CD4-positive, alpha-beta T cell treated with Interleukin-15 for 1 hour (primary cell): Measurements from ENCODE around the gene RERGL.
"Not testable (repeated sequence)": the region's sequence is repeated elsewhere in the genome, so short reads cannot be mapped to it uniquely, and the experiment has no call there.

ENCODE experiments used
- DNase-seq: peaks from one replicate; pipeline ENCODE4 v3.0.0-alpha.2; 2020

RERGL gene, protein sequence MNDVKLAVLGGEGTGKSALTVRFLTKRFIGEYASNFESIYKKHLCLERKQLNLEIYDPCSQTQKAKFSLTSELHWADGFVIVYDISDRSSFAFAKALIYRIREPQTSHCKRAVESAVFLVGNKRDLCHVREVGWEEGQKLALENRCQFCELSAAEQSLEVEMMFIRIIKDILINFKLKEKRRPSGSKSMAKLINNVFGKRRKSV

DNA sequence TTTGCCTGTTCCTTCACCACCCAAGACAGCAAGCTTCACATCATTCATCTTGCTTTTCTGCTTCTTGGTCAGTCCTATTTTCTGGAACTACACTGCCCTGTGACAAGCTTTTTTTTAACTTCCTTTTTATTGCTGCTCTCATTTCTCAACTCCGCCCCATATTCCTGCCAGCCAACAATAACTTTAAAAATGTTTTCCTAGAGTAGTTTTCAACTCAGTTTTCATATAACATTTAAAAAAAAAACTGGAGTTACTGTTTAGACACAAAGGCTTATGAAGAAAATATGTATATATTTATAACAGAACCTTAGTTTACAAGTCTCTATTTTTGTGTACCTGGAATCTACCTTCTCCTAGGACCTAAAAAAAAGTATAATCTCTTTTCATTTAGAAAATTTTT lies at the start of gene RERGL:
Gene RERGL (minus strand): TSS at position 101 of the 400 bp plus-strand sequence. CDS start 53 bp downstream, at position 48.
- no peak for DNase-seq

DNA sequence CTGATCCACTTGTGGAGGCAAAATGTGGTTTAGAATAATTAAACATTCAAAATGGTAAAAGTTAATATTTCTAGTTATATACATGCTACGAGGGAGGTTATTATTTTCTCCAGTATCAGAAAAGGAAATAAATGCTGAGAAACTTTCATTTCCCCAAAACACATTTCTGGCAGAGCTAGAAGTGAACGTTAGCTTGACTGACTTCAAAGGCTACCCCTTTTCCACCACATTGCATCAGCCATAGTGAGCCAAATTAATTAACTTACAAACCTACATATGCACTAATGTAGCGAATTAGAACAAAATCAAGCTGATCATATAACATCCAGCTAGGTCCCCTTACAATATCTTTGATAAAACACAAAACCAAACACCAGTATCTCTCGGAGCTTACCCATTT lies 49.3 kb upstream of the RERGL start:
- no peak for DNase-seq

DNA sequence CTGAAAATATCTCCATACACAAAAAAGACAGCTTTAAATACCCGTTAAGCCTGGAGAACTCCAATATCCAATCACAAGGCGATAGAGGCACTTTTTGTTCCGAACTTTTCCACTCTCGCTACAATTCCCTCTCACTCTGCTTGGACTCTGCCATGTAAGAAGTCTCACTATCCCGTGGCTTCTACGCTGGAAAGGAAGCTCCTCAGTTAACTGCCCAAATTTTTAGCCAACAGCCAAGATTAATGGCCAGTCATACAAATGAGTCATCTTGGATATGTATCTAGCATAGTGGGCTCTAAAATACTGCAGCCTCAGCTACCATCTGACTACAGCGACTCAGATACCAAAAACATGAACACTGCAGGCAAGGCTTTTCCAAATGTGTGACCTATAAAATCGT lies 45.5 kb upstream of the RERGL start:
- no peak for DNase-seq

DNA sequence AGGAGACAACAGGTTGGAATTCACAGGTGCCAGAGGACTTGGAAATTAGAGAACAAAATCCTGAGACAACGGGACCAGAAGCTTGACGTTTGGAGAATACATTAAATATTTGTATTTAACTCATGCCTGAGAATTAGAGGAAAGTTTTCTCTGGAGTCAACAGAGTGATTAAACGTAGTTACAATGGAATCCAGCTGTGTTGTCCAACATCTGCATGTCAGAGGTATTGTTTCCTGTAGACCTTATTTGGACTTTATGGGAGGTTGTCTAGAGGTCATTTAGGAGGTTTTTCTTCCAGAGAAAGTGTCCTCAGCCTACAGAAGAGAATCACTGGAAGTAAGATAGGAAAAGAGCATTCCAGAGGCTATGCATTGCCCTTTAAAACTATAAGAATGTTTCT lies 45.1 kb upstream of the RERGL start:
- DNase-seq = no peak

DNA sequence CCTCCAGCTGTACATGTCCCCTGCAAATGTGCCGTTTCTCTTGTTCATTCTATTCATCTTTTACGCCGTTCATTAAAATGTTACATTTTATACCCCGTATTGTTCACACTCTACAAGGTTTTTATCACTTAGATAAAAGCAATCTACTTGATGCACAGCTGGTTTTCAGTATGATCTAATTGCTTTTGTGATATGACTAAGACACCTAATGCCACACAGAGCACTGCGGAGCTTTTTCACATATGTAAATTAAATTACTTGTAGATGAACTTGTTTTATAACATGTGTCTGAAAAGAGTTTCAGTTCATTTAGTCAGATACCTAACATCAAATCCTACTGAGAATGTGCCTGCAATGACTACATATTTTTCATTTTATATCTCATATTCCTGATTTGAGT lies 40.9 kb upstream of the RERGL start:
- DNase-seq = no peak

DNA sequence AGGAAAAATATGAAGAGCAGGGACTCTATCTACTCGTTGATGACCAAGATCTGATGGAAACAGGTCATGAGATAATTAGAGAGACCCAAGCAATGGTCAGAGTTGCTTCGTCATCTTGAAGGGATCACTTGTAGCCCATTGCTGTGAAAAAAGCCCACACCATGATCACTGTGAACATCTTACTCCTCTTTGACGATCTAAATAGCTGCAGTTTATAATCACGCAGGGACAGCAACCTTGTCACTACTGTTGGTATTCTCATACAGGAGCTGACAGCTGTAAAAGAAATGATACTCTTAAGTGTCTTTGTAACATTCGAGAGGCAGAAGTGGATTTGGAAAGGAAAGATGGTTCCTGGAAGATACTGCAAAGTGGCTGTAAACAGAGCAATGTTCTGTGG lies 33.7 kb upstream of the RERGL start:
- no peak for DNase-seq

DNA sequence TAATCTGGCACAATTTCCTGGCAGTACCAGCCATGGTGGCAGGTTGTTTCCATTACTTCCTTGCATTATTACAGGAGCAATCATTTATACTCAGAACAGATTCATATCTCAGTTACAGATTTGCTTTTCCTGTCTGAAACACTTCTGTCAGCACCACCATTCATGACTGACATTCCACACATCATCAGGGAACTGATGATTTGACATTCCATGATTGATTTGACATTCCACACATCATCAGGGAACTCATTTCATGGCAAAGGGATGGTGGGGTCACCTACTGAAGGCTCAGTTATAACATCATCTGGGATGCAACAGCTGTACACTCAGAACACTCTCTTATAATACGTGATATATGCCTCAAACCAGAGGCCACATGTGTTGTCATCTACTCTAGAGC lies 30.9 kb upstream of the RERGL start:
- DNase-seq = no peak

DNA sequence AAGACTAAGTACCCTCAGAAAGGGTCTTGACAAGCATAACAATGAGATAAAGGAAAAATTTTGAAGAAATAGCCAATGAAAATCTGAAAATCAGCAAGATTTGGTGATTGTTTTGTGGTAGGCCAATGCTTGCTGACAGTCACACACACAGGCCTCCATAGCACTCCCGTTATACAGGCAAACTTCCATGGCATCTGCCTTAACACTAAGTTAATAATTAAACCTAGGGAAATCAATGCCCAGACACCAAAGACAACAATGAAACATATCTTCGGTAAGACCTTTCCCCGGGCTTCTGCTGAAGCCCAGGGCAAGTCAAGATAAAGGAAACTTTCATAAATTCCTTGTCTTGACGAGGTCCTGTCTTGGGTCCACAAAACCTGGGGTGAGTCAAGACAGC lies 18.6 kb upstream of the RERGL start:
- no peak for DNase-seq

DNA sequence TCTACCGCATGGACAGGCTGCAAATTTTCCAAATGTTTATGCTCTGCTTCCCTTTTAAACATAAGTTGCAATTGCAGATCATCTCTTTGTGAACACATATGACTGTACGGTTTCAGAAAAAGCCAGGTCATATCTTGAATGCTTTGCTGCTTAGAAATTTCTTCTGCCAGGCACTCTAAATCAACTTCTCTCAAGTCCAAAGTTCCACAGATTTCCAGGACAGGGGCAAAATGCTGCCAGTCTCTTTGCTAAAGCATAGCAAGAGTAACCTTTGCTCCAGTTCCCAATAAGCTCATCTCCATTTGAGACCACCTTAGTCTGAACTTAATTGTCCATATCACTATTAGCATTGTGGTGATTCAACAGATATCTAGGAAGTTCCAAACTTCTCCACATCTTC lies 13.6 kb upstream of the RERGL start:
- no peak for DNase-seq

DNA sequence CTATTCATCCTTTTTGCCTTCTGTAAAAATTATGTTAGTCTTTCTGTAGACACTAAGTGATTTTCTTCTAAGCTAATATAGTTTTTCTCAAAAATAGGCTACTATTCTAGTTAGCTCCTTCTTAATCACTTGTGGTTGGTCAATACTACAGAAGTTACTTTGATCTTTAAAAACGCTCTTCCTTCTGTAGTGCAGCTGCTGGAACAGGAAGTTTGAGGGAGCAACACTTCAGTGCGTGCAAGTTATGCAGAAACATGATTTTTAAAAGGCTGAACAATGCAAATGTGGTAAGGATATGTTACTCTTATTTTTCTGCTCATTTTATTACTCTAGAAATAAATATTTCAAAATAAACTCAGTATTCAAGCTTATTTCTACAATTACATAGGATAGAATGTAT lies 11.1 kb upstream of the RERGL start:
- DNase-seq = no peak

DNA sequence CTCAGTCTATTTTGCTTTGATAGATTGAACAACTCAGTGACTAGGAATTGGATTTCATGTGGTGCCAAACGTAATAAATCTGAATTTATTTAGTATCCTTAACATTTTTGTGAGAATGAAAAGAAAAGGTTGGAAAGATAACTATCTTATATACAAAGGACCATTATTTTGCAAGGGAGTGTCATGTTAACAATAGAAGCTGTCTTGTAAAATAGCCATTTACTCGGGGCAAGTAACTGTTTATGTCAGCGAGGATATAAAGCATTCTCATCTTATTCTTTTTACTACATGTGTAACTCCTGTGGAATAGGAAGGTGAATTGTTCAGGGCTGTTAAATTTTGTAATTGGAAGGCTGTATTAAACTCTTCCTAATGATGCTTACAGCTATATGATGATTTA lies 5.9 kb downstream of the RERGL start:
- no peak for DNase-seq

DNA sequence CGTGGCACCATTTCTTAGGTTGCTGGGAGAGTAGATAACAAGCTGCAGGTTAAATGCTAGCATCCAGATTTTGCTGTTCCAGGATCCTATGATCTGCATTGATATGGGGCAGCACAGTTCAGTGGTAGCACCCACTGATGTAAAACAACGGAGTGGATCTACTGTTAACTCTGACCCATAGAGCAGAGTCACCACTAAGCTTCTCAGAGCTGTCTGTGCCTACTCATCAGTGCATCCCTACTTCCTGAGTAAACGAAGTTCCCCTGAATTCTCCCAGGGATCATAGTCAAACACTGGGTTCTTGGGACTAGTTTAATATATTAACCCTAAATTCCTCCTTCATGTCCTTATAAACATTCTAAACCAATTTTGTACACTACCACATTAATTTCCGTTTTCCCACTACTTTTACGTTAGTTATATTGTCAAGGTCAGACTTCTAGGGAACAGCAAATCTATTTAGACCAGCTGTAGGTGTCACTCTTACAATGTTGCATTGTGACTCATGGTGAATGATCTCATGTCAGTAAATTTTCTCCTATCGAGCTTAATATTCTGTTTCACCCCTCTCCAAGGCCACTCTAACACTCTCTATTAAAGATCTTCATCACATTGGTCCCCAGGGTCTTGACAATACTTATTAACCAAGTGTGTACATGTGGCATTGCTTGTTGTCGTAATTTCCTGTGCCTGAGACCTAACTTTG lies 10.3 kb downstream of the RERGL start:
- no peak for DNase-seq

DNA sequence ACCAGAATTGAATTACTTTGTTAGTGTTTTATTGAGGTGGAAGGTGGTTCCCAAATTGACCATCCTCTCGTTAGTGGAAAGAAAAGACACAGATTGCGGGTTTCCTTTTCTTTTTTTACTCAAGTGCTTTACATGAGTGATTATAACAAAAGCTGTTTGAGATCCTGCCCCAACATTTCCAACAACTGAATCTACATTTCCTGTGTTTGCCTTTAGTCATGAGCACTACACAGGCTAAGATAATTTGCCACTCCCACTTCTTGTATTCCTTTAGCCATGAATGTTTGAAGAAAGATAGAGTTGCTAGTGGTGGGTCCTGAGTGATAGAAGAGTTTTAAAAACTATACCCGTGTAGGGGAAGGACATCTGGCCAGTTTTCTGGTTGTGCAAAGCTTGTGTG lies 16.0 kb downstream of the RERGL start:
- no peak for DNase-seq

DNA sequence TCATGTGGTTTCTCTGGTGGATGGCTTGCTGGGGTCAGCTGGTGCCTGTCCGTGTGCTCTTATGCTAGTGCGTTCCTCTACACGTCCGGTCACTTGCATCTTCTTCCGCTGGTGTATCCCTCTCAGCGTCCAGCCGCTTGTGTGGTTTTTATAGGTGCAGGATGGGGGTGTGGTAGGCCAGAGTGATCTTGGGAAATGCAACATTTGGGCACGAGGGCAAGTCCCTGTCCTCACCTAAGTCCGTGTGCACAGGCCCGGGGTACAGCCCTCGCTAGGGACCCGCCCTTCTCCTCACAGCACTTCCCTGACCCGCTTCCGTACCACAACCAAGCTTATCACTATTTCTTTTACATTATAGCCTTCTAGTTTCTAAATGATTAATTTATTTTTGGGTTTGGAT lies 17.3 kb downstream of the RERGL start:
- no peak for DNase-seq

DNA sequence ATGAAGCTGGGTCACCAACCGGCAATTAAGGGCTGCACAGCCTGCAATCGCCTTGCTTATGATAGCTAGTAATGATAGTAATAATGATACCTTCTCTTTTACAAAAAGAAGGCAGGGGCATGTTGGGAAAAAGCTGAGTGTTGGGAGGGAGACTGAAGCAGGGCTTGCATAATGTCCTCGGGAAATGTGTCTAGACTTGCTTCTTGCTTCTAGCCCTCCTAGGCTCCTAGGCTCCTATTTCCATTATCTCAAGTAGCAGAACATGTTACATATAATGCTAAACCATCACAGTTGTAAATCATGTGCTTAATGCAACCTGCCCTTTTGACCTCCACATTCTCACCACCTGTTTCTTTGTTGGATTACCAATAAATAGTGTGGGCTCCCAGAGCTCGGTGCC lies 18.7 kb downstream of the RERGL start:
- DNase-seq = no peak

DNA sequence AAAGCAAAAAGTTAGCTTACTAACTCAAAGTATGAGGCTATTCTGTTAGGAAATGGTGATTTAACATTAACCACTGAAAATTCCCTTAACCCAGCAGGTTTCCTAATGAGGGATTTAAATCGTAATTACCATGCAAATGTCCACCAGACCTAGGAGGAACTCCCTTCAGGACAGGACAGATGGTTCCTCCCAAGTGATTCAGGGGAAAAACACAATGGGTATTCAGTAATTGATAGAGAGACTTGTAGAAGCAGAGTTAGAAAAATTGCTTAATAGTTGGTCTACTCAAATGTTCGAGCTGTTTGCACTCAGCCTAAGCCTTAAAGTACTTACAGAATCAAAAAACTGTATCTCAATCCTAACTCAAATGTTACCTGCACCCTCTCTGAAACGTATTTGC lies 21.6 kb downstream of the RERGL start:
- no peak for DNase-seq

DNA sequence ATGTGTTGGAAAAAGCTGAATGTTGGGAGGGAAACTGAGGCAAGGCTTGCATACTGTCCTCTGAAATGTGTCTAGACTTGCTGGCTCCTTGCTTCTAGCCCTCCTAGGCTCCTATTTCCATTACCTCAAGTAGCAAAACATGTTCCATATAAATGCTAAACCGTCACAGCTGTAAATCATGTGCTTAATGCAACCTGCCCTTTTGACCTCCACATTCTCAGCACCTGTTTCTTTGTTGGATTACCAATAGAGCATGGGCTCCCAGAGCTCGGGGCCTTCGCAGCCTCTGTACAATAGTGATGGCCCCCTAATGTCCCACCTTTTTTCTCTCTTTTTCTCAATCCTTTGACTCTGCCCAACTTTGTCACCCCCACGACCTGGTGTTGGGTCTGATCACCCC lies 23.3 kb downstream of the RERGL start:
- DNase-seq = no peak

DNA sequence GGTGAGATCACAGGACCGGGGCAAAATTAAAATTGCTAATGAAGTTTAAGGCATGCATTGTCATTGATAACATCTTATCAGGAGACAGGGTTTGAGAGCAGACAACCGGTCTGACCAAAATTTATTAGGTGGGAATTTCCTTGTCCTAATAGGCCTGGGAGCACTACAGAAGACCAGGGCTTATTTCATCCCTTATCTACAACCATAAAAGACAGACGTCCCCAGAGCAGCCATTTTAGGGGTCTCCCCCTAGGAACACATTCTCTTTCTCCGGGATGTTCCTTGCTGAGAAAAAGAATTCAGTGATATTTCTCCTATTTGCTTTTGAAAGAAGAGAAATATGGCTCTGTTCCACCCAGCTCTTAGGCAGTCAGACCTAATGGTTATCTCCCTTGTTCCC lies 27.1 kb downstream of the RERGL start:
- not testable (repeated sequence) for DNase-seq

DNA sequence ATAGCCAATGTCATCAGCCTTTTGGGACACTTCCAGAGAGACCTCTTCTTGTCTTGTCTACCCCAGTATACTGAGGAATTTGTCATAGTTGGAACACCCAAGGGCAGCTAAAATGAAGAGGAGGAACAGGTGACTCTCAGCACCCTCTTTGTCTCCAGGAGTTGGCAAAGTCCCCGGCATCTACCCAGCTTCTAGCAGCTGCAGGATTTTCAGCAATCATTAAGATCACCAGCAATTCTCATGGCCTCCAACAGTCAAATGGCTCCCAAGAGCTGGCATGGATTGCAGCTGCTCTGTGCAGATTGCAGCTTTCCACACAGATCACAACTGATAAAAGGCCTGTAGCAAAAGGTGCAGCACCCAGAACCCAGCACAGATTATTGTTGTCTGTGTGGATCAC lies 32.9 kb downstream of the RERGL start:
- DNase-seq = no peak

DNA sequence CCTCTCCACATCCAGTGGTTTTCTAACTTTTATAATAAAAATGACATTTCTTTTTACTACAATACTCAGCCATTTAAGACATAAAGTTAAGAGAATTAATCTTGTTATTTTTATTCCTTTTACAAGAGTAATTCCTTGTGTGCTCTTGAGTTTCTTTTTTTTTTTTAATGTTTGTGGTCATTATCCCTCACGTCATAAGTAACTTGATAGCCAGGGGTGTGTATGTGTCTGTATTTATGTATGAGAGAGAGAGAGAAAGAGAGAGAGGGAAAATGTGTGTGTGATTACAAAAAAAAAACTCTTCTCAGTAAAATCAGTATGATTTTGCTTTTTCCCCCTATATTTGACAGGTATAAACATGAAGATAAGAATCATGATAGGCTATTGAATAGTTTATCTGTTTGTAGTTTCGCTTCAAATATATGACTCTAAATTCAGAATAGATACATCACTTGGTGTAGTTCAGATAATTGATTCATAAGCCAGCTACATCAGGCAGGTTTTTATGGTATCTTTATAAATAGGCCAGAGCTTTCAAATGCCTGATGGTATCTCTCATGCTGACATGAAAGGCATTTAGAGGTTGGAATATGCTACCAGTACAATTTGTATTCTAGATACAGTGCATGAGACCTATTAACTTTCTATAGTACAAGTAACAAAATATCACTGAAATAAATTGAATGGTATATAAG lies 34.9 kb downstream of the RERGL start:
- no peak for DNase-seq

DNA sequence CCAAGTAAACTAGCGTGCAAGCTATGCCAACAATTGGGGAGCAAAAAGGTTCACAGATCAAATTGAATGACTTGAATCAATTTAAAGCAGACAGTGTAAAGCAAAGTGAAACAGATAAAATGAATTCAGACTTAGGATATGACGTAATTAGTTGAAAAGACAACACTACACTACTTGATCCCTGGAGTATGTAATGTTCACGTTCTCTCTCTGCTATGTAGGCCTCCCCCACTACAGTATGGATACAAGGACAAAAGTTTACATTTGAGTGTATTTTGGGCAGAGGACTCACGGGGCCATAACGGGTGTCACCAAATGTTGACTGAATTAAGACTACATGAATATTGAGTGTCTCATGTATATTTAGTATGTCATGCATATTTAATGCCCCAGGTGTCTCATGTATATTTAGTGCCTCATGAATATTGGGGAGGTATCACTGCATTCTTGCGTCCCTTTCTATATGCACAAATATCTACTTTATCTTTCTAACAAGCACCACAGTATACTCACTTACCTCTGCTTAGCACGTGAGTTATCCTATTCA lies 44.5 kb downstream of the RERGL start:
- DNase-seq = no peak

DNA sequence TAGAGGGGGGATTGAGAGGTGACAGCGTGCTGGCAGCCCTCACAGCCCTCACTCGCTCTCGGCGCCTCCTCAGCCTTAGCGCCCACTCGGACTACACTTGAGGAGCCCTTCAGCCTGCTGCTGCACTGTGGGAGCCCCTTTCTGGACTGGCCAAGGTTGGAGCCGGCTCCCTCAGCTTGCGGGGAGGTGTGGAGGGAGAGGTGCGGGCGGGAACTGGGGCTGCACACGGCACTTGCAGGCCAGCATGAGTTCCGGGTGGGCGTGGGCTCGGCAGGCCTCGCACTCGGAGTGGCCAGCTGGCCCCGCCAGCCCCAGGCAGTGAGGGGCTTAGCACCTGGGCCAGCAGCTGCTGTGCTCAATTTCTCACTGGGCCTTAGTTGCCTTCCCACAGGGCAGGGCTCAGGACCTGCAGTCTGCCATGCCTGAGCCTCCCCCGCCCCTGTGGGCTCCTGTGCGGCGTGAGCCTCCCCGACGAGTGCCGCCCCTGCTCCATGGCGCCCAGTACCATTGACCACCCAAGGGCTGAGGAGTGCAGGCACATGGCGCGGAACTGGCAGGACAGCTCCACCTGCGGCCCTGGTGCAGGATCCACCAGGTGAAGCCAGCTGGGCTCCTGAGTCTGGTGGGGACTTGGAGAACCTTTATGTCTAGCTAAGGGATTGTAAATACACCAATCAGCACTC lies 49.8 kb downstream of the RERGL start:
- not testable (repeated sequence) for DNase-seq
